ENCODE measurements around the gene NRARP. TPM values are rescaled to one million over a fixed set of nuclear protein-coding genes. Genes with fewer than 3 reads are reported as not detected.

The NRARP gene
- total RNA-seq, 2 experiments from 2014 or later, result 0.96 to 1.4 TPM

DNA sequence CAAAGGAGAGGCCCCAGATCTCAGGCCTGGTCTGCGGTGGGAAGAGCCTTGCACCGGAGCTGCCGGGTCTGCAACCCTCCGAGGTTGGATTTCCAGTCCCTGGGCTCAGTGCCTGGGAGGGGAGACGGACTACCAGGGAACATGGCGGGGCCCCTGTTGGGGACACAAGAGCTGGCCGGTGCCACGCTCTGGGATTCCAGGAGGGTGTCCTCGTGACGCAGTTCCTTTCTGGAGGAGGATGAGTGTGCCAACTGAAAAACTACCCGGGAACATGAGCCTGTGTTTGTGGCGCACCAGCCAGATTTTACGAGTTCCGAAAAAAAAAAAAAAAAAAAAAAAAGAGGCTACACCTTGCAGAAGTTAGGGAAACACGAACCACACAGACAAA is 9.0 kb downstream of the NRARP start:
- Histone ChIP-seq H3K27ac (ENCODE audit: low read depth in 1 of 2, low read length in 2 of 2) (no peak overlapping the region), H3K4me3 (ENCODE audit: low read length) (no peak overlapping the region), H3K27me3 (ENCODE audit: control insufficient read depth in 1 of 2, insufficient read depth in 2 of 2, low read length in 2 of 2) (peaks cover 41 to 43% of the 10 kb centered on the region in 2 experiments), H3K36me3 (ENCODE audit: insufficient read depth, low read length) (no peaks in the 10 kb centered on the region), H3K9me3 (ENCODE audit: control insufficient read depth in 1 of 2, insufficient read depth in 1 of 2, low read length in 2 of 2) (peaks cover 0 to 26% of the 10 kb centered on the region in 2 experiments), H3K4me1 (ENCODE audit: insufficient read depth, low read length) (peaks cover 15% of the 10 kb centered on the region)
- CTCF ChIA-PET, result no interaction called here
- TF ChIP-seq, protein P1, sequence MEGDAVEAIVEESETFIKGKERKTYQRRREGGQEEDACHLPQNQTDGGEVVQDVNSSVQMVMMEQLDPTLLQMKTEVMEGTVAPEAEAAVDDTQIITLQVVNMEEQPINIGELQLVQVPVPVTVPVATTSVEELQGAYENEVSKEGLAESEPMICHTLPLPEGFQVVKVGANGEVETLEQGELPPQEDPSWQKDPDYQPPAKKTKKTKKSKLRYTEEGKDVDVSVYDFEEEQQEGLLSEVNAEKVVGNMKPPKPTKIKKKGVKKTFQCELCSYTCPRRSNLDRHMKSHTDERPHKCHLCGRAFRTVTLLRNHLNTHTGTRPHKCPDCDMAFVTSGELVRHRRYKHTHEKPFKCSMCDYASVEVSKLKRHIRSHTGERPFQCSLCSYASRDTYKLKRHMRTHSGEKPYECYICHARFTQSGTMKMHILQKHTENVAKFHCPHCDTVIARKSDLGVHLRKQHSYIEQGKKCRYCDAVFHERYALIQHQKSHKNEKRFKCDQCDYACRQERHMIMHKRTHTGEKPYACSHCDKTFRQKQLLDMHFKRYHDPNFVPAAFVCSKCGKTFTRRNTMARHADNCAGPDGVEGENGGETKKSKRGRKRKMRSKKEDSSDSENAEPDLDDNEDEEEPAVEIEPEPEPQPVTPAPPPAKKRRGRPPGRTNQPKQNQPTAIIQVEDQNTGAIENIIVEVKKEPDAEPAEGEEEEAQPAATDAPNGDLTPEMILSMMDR (IDR thresholded peaks at IDR 0.05), result no peak
- Mint-ChIP-seq H3K27ac (no peak overlapping the region), H3K9me3 (no peaks in the 10 kb centered on the region), H3K27me3 (peaks cover 38% of the 10 kb centered on the region), H3K36me3 (ENCODE audit: low read depth) (no peaks in the 10 kb centered on the region), H3K4me1 (ENCODE audit: low read depth) (no peaks in the 10 kb centered on the region), H3K4me3 (no peak overlapping the region)
- peak in 1 of 14 experiments; percentile 15 for DNase-seq
- intact Hi-C loops (cut with DNase I, micrococcal nuclease), result no loop called here
- POLR2A ChIA-PET, result no interaction called here
- no peak for ATAC-seq (ENCODE audit: poor library complexity)

DNA sequence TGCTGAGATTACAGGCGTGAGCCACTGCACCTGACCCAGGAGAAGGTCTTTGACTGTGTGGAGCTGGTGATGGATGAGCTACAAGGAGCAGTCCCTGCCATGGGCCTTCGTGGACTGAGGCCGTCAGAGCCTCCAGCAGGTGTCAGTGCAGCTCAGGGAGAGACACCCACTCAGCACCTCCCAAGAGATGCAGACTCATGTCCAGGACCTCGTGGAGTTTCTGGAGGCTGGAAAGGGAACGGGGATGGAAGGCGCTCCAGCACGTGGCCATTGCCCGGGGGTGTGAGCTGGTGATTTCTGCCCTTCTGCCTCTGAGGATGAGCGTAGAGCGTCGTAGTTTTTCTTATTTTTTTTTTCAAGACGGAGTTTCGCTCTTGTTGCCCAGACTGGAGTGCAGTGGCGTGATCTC is 15.1 kb downstream of the NRARP start:
- no peaks in the 10 kb centered on the region for H3K36me3 Mint-ChIP-seq (ENCODE audit: low read depth)
- no peak overlapping the region for H3K27ac ChIP-seq (ENCODE audit: low read depth in 1 of 2, low read length in 2 of 2)
- peak in 4 of 14 experiments; percentile 29 to 57 (median 42) for DNase-seq
- no peak overlapping the region for H3K4me3 ChIP-seq (ENCODE audit: low read length)
- POLR2A ChIA-PET, result no interaction called here
- intact Hi-C loops (cut with DNase I, micrococcal nuclease), result no loop called here
- CTCF ChIA-PET, result interaction anchor here (0.6 kb wide), 1 partner anchor 263 kb away, joined by 3 read pairs; no protein-coding TSS in a partner anchor
- no peak overlapping the region for H3K27ac Mint-ChIP-seq
- H3K27me3 ChIP-seq (ENCODE audit: control insufficient read depth in 1 of 2, insufficient read depth in 2 of 2, low read length in 2 of 2), result no peaks in the 10 kb centered on the region
- ATAC-seq (ENCODE audit: poor library complexity), result peak; percentile 41
- H3K4me1 Mint-ChIP-seq (ENCODE audit: low read depth), result no peaks in the 10 kb centered on the region
- no peaks in the 10 kb centered on the region for H3K36me3 ChIP-seq (ENCODE audit: insufficient read depth, low read length)
- TF ChIP-seq, protein P1 (IDR thresholded peaks at IDR 0.05), result no peak
- H3K9me3 ChIP-seq (ENCODE audit: control insufficient read depth in 1 of 2, insufficient read depth in 1 of 2, low read length in 2 of 2), result peaks cover 0 to 6% of the 10 kb centered on the region in 2 experiments
- H3K4me1 ChIP-seq (ENCODE audit: insufficient read depth, low read length), result no peaks in the 10 kb centered on the region
- no peaks in the 10 kb centered on the region for H3K9me3 Mint-ChIP-seq
- no peak overlapping the region for H3K4me3 Mint-ChIP-seq
- peaks cover 16% of the 10 kb centered on the region for H3K27me3 Mint-ChIP-seq

DNA sequence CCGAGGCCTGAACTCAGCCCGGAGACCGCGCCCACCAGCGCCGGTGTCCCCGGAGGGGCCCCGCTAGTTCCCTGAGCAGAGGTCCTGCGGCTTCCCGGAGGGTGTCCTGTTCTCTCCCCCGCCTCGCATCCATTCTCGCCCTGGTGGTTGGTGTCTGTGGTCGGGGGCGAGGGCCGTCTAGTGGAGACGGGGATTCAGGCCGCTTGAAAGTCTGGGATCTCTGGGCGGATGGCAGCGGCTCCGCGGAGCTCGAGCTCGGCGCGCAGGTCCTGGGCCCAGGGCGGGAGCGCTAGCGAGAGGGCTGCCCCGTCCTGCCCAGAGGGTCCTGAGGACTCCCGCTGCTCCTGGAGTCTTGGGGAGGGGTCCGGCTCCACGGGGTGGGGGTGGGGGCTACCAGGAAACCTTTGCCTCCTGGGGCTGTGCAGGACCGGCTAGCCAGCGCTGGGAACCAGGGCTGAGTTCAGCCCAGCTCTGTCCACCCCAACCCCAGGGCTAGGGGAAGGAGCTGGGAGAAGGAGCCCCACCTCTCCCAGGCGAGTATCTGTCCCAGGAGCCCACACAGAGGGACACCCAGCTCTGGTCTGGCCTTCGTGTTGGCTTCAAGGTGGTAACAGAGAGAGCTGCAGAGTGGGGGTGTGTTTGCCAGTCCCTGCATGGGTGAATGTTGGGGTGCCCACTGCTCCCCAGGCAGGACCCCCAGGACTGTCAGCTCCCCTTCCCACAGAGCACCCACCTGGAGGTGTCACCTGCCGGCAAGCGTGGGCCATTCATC is 20.5 kb downstream of the NRARP start:
- H3K9me3 Mint-ChIP-seq, result no peaks in the 10 kb centered on the region
- no peak overlapping the region for H3K4me3 Mint-ChIP-seq
- TF ChIP-seq, protein P1 (IDR thresholded peaks at IDR 0.05), result no peak
- ChIA-PET CTCF (no interaction called here), POLR2A (no interaction called here)
- DNase-seq, result peak in 1 of 14 experiments; percentile 25
- intact Hi-C loops (cut with DNase I, micrococcal nuclease), result no loop called here
- H3K27ac Mint-ChIP-seq, result no peak overlapping the region
- H3K36me3 Mint-ChIP-seq (ENCODE audit: low read depth), result no peaks in the 10 kb centered on the region
- no peak overlapping the region for H3K4me3 ChIP-seq (ENCODE audit: low read length)
- no peaks in the 10 kb centered on the region for H3K36me3 ChIP-seq (ENCODE audit: insufficient read depth, low read length)
- H3K4me1 ChIP-seq (ENCODE audit: insufficient read depth, low read length), result peaks cover 23% of the 10 kb centered on the region
- no peak overlapping the region for H3K27ac ChIP-seq (ENCODE audit: low read depth in 1 of 2, low read length in 2 of 2)
- H3K4me1 Mint-ChIP-seq (ENCODE audit: low read depth), result peaks cover 7% of the 10 kb centered on the region
- peaks cover 0 to 6% of the 10 kb centered on the region in 2 experiments for H3K9me3 ChIP-seq (ENCODE audit: control insufficient read depth in 1 of 2, insufficient read depth in 1 of 2, low read length in 2 of 2)
- H3K27me3 ChIP-seq (ENCODE audit: control insufficient read depth in 1 of 2, insufficient read depth in 2 of 2, low read length in 2 of 2), result peaks cover 9 to 11% of the 10 kb centered on the region in 2 experiments
- peaks cover 18% of the 10 kb centered on the region for H3K27me3 Mint-ChIP-seq
- ATAC-seq (ENCODE audit: poor library complexity), result no peak
